Trophoblast cell (in vitro differentiated cells and primary cell): ENCODE results near the gene MKX.

Source experiments
- DNase-seq, 2 donors: peaks; one replicate each; pipeline ENCODE4 v3.0.0-alpha.2; 2016
- H2AFZ ChIP-seq: 2 replicates; pipeline ENCODE4 v1.6.1; 2013; ENCODE audit warnings: low read length, moderate library complexity, mild to moderate bottlenecking; ENCODE audit not compliant: insufficient read depth, poor library complexity
- H2AK5ac ChIP-seq: 2 replicates; pipeline ENCODE4 v1.6.1; 2013; ENCODE audit warnings: mild to moderate bottlenecking, low read length
- H2BK120ac ChIP-seq: 2 replicates; pipeline ENCODE4 v1.6.1; 2013; ENCODE audit warnings: low read length, mild to moderate bottlenecking, moderate library complexity; ENCODE audit not compliant: insufficient read depth, poor library complexity
- H2BK12ac ChIP-seq: 2 replicates; pipeline ENCODE4 v1.6.1; 2013; ENCODE audit warnings: mild to moderate bottlenecking, low read length, moderate library complexity
- H2BK5ac ChIP-seq: 2 replicates; pipeline ENCODE4 v1.6.1; 2013; ENCODE audit warnings: low read length, low read depth, moderate library complexity, mild to moderate bottlenecking; ENCODE audit not compliant: poor library complexity
- H3K14ac ChIP-seq: 2 replicates; pipeline ENCODE4 v1.6.1; 2013; ENCODE audit warnings: mild to moderate bottlenecking, low read length
- H3K18ac ChIP-seq: 2 replicates; pipeline ENCODE4 v1.6.1; 2013; ENCODE audit warnings: mild to moderate bottlenecking, low read length
- H3K23ac ChIP-seq: 2 replicates; pipeline ENCODE4 v1.6.1; 2013; ENCODE audit warnings: low read length
- H3K27ac ChIP-seq: 2 replicates; pipeline ENCODE4 v1.5.1; 2013; ENCODE audit warnings: low read depth, mild to moderate bottlenecking, inconsistent platforms, low read length, moderate library complexity
- H3K27me3 ChIP-seq: 2 replicates; pipeline ENCODE4 v1.6.1; 2013; ENCODE audit warnings: inconsistent platforms, mild to moderate bottlenecking, low read length, moderate library complexity; ENCODE audit not compliant: insufficient read depth
- H3K36me3 ChIP-seq, 2 experiments: 1 replicate in 1 of 2; 2 replicates in 1 of 2; pipeline ENCODE4 v1.6.1; 2013; ENCODE audit warnings: low read length in 2 of 2, mild to moderate bottlenecking in 2 of 2, moderate library complexity in 1 of 2; ENCODE audit not compliant: insufficient read depth in 2 of 2, control insufficient read depth in 1 of 2
- H3K4ac ChIP-seq: 2 replicates; pipeline ENCODE4 v1.6.1; 2013; ENCODE audit warnings: low read depth, mild to moderate bottlenecking, low read length, moderate library complexity
- H3K4me1 ChIP-seq, 2 experiments: 1 replicate in 1 of 2; 2 replicates in 1 of 2; pipeline ENCODE4 v1.6.1; 2013; ENCODE audit warnings: low read length in 2 of 2, mild to moderate bottlenecking in 2 of 2, moderate library complexity in 1 of 2; ENCODE audit not compliant: insufficient read depth in 2 of 2, control insufficient read depth in 1 of 2
- H3K4me2 ChIP-seq: 2 replicates; pipeline ENCODE4 v1.6.1; 2013; ENCODE audit warnings: inconsistent platforms, mild to moderate bottlenecking, low read length, moderate library complexity
- H3K4me3 ChIP-seq: 2 replicates; pipeline ENCODE4 v1.5.1; 2013; ENCODE audit warnings: mild to moderate bottlenecking, low read depth, low read length, inconsistent platforms
- H3K79me1 ChIP-seq: one replicate; pipeline ENCODE4 v1.6.1; 2013; ENCODE audit warnings: low read length
- H3K79me2 ChIP-seq: 2 replicates; pipeline ENCODE4 v1.6.1; 2013; ENCODE audit warnings: low read length, mild to moderate bottlenecking; ENCODE audit not compliant: control insufficient read depth, insufficient read depth, poor library complexity
- H3K9ac ChIP-seq: 2 replicates; pipeline ENCODE4 v1.6.1; 2013; ENCODE audit warnings: mild to moderate bottlenecking, low read length
- H3K9me3 ChIP-seq: 2 replicates; pipeline ENCODE4 v1.6.1; 2013; ENCODE audit warnings: low read depth, mild to moderate bottlenecking, control low read depth, inconsistent platforms, low read length; ENCODE audit not compliant: insufficient read depth
- H4K12ac ChIP-seq: 2 replicates; pipeline ENCODE4 v1.6.1; 2013; ENCODE audit warnings: low read depth, mild to moderate bottlenecking, low read length, moderate library complexity
- H4K8ac ChIP-seq: 2 replicates; pipeline ENCODE4 v1.6.1; 2013; ENCODE audit warnings: low read depth, mild to moderate bottlenecking, low read length, moderate library complexity
- H4K91ac ChIP-seq: one replicate; pipeline ENCODE4 v1.6.1; 2013; ENCODE audit warnings: low read depth, mild to moderate bottlenecking, low read length, moderate library complexity
- WGBS: extraction: QIAGEN DNeasy Blood & Tissue Kit; methylation state at CpG from one replicate; pipeline ENCODE4 v1.1.7; 2013; ENCODE audit warnings: missing lambda C conversion rate; ENCODE audit not compliant: insufficient read length, insufficient coverage; ENCODE audit errors: extremely low coverage; 5-methylcytosine and 5-hydroxymethylcytosine counted together

The MKX gene

DNA sequence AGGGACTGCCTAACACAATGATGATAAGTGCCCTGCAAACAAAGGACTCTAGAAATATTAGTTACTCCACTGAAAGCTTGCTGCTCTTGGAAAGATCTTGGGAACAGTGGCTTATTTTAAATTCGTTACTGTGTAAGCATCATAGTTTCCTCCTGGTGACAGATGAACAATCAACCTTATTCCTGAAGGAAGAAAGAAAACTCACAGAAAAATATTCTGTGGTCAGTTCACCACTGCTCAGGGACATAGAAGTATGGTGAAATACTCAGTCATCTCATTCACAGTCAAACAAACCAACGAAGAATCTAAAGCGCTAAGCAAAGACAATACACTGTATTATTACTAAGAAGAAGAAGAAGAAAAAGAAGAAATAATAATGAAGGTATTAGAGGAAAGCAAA, 27.8 kb downstream of the MKX start:
- Histone ChIP-seq H2AK5ac (no peak overlapping the region), H3K27ac (no peak overlapping the region), H3K23ac (no peak overlapping the region), H2BK5ac (no peak overlapping the region), H3K4ac (no peak overlapping the region), H3K9me3 (peaks cover under 1% of the 10 kb centered on the region), H3K4me2 (no peak overlapping the region), H3K79me1 (no peaks in the 10 kb centered on the region), H3K27me3 (no peaks in the 10 kb centered on the region), H3K18ac (no peak overlapping the region), H4K12ac (no peak overlapping the region), H4K8ac (no peak overlapping the region), H2AFZ (no peak overlapping the region), H3K14ac (no peak overlapping the region), H2BK12ac (no peak overlapping the region), H3K36me3 (no peaks in the 10 kb centered on the region), H3K9ac (no peak overlapping the region), H3K4me1 (no peaks in the 10 kb centered on the region), H2BK120ac (no peak overlapping the region), H4K91ac (no peak overlapping the region), H3K79me2 (no peaks in the 10 kb centered on the region), H3K4me3 (no peak overlapping the region)
- no CpG with 5 or more reads among the region's 3 CpGs for WGBS
- DNase-seq, result no peak

DNA sequence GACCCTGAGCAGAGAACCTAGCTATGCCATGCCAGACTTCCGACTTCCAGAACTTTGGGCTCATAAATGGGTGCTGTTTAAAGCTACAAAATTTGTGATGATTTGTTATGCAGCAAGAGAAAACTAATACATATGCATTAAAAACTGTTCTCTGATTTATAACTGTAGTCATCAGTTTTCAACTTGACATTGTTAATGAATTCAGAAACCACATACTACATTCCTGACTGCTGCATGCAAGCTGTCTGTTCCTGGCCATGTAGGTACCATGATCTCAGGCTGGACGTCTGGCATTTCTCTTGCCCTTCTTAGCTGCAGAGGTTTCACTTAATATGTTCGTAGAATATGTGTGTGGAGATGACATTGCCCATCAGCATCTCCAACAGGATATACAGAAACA, 28.4 kb downstream of the MKX start:
- Histone ChIP-seq H3K9me3 (peaks cover 1% of the 10 kb centered on the region), H3K18ac (no peak overlapping the region), H2BK120ac (no peak overlapping the region), H4K12ac (no peak overlapping the region), H2AK5ac (no peak overlapping the region), H3K4me1 (no peaks in the 10 kb centered on the region), H4K91ac (no peak overlapping the region), H2BK12ac (no peak overlapping the region), H2AFZ (no peak overlapping the region), H3K4me3 (no peak overlapping the region), H3K9ac (no peak overlapping the region), H3K27ac (no peak overlapping the region), H3K14ac (no peak overlapping the region), H3K79me1 (no peaks in the 10 kb centered on the region), H3K27me3 (no peaks in the 10 kb centered on the region), H3K79me2 (no peaks in the 10 kb centered on the region), H3K4ac (no peak overlapping the region), H3K36me3 (no peaks in the 10 kb centered on the region), H2BK5ac (no peak overlapping the region), H3K23ac (no peak overlapping the region), H4K8ac (no peak overlapping the region), H3K4me2 (no peak overlapping the region)
- no CpG with 5 or more reads among the region's 3 CpGs for WGBS
- no peak for DNase-seq

DNA sequence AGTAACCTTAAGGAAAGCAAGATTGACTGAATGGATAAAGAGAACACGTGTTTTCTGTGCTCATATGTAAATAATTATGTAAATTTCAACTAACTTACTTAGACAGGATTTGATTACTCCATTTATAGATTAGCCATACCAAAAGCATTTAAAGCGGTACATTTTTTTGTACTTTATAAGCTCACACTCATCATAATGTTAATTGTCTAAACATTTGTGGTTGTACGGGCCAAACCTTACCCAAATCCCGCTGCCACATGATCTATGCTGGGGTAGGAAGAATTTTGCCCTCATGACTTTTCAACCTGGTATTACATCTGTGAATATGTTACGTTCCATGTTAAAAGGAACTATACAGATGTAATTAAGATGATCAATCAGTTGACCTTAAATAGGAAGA, 29.1 kb downstream of the MKX start:
- Histone ChIP-seq H4K91ac (no peak overlapping the region), H4K8ac (no peak overlapping the region), H2AFZ (no peak overlapping the region), H3K18ac (no peak overlapping the region), H3K27me3 (no peaks in the 10 kb centered on the region), H2BK120ac (no peak overlapping the region), H3K14ac (no peak overlapping the region), H3K23ac (no peak overlapping the region), H4K12ac (no peak overlapping the region), H3K4ac (no peak overlapping the region), H2BK12ac (no peak overlapping the region), H2AK5ac (no peak overlapping the region), H3K4me3 (no peak overlapping the region), H3K9ac (no peak overlapping the region), H3K79me2 (no peaks in the 10 kb centered on the region), H3K4me1 (no peaks in the 10 kb centered on the region), H3K4me2 (no peak overlapping the region), H3K27ac (no peak overlapping the region), H3K36me3 (no peaks in the 10 kb centered on the region), H2BK5ac (no peak overlapping the region), H3K9me3 (peaks cover 1% of the 10 kb centered on the region), H3K79me1 (no peaks in the 10 kb centered on the region)
- no CpG with 5 or more reads among the region's 5 CpGs for WGBS
- DNase-seq, result no peak

DNA sequence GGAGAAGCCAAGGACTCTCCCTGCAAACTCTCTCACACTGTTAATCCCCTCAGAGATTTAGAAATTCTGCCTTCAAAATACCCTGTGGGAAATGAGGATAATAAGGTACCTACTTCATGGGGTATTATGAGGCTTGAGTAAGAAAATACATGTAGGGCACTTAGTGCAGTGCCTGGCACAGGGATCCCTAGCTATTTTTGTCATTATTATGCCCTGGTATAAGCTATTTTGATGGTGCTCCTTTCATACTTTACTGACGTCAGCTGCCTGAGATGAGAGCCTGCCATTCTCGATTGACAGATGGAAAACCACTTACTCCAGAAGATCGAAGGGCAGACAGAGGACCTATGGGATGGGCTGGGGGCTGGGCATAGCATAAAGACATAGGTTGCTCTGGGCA, 30.1 kb downstream of the MKX start:
- no peak for DNase-seq

More for the DNA sequence above, 30.1 kb downstream of the MKX start:
- Histone ChIP-seq H3K36me3 (no peaks in the 10 kb centered on the region), H3K9ac (no peak overlapping the region), H4K8ac (no peak overlapping the region), H3K4me1 (no peaks in the 10 kb centered on the region), H3K79me2 (no peaks in the 10 kb centered on the region), H3K27ac (no peak overlapping the region), H2BK5ac (no peak overlapping the region), H3K23ac (no peak overlapping the region), H3K9me3 (peaks cover 1% of the 10 kb centered on the region), H3K4me2 (no peak overlapping the region), H3K79me1 (no peaks in the 10 kb centered on the region), H3K4ac (no peak overlapping the region), H4K91ac (no peak overlapping the region), H2BK120ac (no peak overlapping the region), H3K4me3 (no peak overlapping the region), H2AFZ (no peak overlapping the region), H2AK5ac (no peak overlapping the region), H3K27me3 (no peaks in the 10 kb centered on the region), H3K14ac (no peak overlapping the region), H4K12ac (no peak overlapping the region), H2BK12ac (no peak overlapping the region), H3K18ac (no peak overlapping the region)
- WGBS, result no CpG with 5 or more reads among the region's 3 CpGs
